ENCODE results near the gene DPP9.
"Not testable (repeated sequence)": the region's sequence is repeated elsewhere in the genome, so short reads cannot be mapped to it uniquely, and the experiment has no call there.

GRCh38 chr19:4680021-4680420 is 43.6 kb downstream of the DPP9 start:
- not testable (repeated sequence) for TF ChIP-seq CTCF, EZH2phosphoT487 (IDR thresholded peaks at IDR 0.05)

All from neural progenitor cell (in vitro differentiated cells).